H1 (cell line): Measurements from ENCODE around the gene TAF3. TPM values are rescaled to one million over a fixed set of nuclear protein-coding genes. Genes with fewer than 3 reads are reported as not detected.

Experiments used
- CTCF ChIA-PET: fragments of 300-600 bp; sonication (Branson Sonifier 250); formaldehyde crosslinking; loops from one replicate; lab custom pipeline; 2021; ENCODE audit not compliant: partially characterized antibody; lab: Charles Lee
- POLR2A ChIA-PET: fragments of 300-600 bp; sonication (Branson Sonifier 250); formaldehyde crosslinking; loops from one replicate; lab custom pipeline; 2021; ENCODE audit warnings: inconsistent platforms; ENCODE audit not compliant: partially characterized antibody; lab: Charles Lee
- DNase-seq, 2 experiments: peaks; one replicate each; pipeline versions ENCODE4 v3.0.0 to v3.0.0-alpha.2; 2010 to 2022; ENCODE audit warnings: low spot score in 2 of 2, low read depth in 1 of 2, mixed read lengths in 1 of 2
- FAIRE-seq: peaks from 2 replicates; lab custom pipeline; 2011; peaks lifted over from hg19 to GRCh38; lab: Jason Lieb, UNC
- H2AFZ ChIP-seq: 2 replicates; pipeline ENCODE4 v1.8.1; 2012; ENCODE audit warnings: low read length, inconsistent platforms
- H2AK5ac ChIP-seq: 2 replicates; pipeline ENCODE4 v1.6.1; 2013; ENCODE audit warnings: low read depth, low read length
- H2BK120ac ChIP-seq: replicated peaks from 2 replicates; pipeline ENCODE3; 2013; ENCODE audit warnings: low read depth, low read length, inconsistent platforms
- H2BK12ac ChIP-seq: 2 replicates; pipeline ENCODE4 v1.6.1; 2013; ENCODE audit warnings: low read depth, low read length
- H2BK15ac ChIP-seq: 2 replicates; pipeline ENCODE4 v1.6.1; 2013; ENCODE audit warnings: low read length
- H2BK20ac ChIP-seq: 2 replicates; pipeline ENCODE4 v1.6.1; 2013; ENCODE audit warnings: low read length
- H2BK5ac ChIP-seq: 2 replicates; pipeline ENCODE4 v1.6.1; 2013; ENCODE audit warnings: low read depth, low read length
- H3K14ac ChIP-seq: 2 replicates; pipeline ENCODE4 v1.6.1; 2013; ENCODE audit warnings: inconsistent platforms; ENCODE audit not compliant: insufficient read length
- H3K18ac ChIP-seq: 2 replicates; pipeline ENCODE4 v1.6.1; 2013; ENCODE audit warnings: low read length; ENCODE audit errors: extremely low read depth
- H3K23ac ChIP-seq: 2 replicates; pipeline ENCODE4 v1.6.1; 2013; ENCODE audit warnings: inconsistent platforms; ENCODE audit not compliant: insufficient read length
- H3K23me2 ChIP-seq: 2 replicates; pipeline ENCODE4 v1.6.1; 2013; ENCODE audit warnings: low read depth, low read length
- H3K27ac ChIP-seq: 2 replicates; pipeline ENCODE4 v1.6.1; 2011; ENCODE audit warnings: low read depth, low read length, inconsistent platforms
- H3K27me3 ChIP-seq, 4 experiments: replicated peaks in 1 of 4; 1 replicate in 1 of 4; 2 replicates in 3 of 4; pipeline versions ENCODE4 v1.6.1 to v1.8.1; 2011 to 2013; ENCODE audit warnings: low read length in 3 of 4, mild to moderate bottlenecking in 3 of 4, inconsistent platforms in 2 of 4, mixed read lengths in 2 of 4, moderate library complexity in 1 of 4; ENCODE audit not compliant: control insufficient read depth in 3 of 4, insufficient read depth in 3 of 4; ENCODE audit errors: extremely low read depth in 1 of 4
- H3K36me3 ChIP-seq, 4 experiments: 2 replicates each; pipeline versions ENCODE4 v1.6.1 to v1.8.1; 2011 to 2013; ENCODE audit warnings: mild to moderate bottlenecking in 4 of 4, low read length in 3 of 4, moderate library complexity in 2 of 4, control low read depth in 1 of 4, inconsistent platforms in 1 of 4; ENCODE audit not compliant: insufficient read depth in 4 of 4, control insufficient read depth in 2 of 4
- H3K4ac ChIP-seq: replicated peaks from 2 replicates; pipeline ENCODE3; 2013; ENCODE audit warnings: low read length, low read depth, mixed read lengths, inconsistent platforms; ENCODE audit not compliant: insufficient read length
- H3K4me1 ChIP-seq, 4 experiments: replicated peaks in 1 of 4; 1 replicate in 1 of 4; 2 replicates in 3 of 4; pipeline versions ENCODE4 v1.6.1 to v1.8.1; 2011 to 2013; ENCODE audit warnings: low read length in 3 of 4, inconsistent platforms in 2 of 4, mixed read lengths in 1 of 4; ENCODE audit not compliant: insufficient read depth in 4 of 4, control insufficient read depth in 3 of 4
- H3K4me2 ChIP-seq, 2 experiments: 2 replicates each; pipeline versions ENCODE4 v1.6.1 to v1.8.1; 2011 to 2013; ENCODE audit warnings: low read depth in 2 of 2, low read length in 2 of 2, control low read depth in 1 of 2, inconsistent platforms in 1 of 2, mild to moderate bottlenecking in 1 of 2; ENCODE audit not compliant: insufficient read depth in 1 of 2
- H3K4me3 ChIP-seq, 4 experiments: fragments of 200-600, 300-600 bp in 1 of 4; sonication (generic), shearing (Covaris generic), sonication (Bioruptor Twin) in 1 of 4; 2 replicates each; pipeline versions ENCODE4 v1.5.1 to v1.8.1; 2011 to 2016; ENCODE audit warnings: low read length in 4 of 4, low read depth in 3 of 4, control low read depth in 2 of 4, inconsistent platforms in 2 of 4, mild to moderate bottlenecking in 2 of 4, mixed read lengths in 1 of 4, moderate library complexity in 1 of 4; ENCODE audit not compliant: insufficient read depth in 2 of 4; ENCODE audit errors: extremely low read depth in 1 of 4
- H3K56ac ChIP-seq: replicated peaks from 2 replicates; pipeline ENCODE3; 2013; ENCODE audit warnings: low read depth, mild to moderate bottlenecking, mixed read lengths, low read length, inconsistent platforms; ENCODE audit not compliant: insufficient read length
- H3K79me1 ChIP-seq: 2 replicates; pipeline ENCODE4 v1.6.1; 2013; ENCODE audit warnings: low read depth, low read length, control low read depth
- H3K79me2 ChIP-seq, 2 experiments: 2 replicates each; pipeline versions ENCODE4 v1.6.1 to v1.8.1; 2012 to 2013; ENCODE audit warnings: low read length in 2 of 2, mild to moderate bottlenecking in 2 of 2, inconsistent platforms in 1 of 2; ENCODE audit not compliant: insufficient read depth in 2 of 2, control insufficient read depth in 1 of 2
- H3K9ac ChIP-seq, 4 experiments: replicated peaks in 1 of 4; 1 replicate in 1 of 4; 2 replicates in 3 of 4; pipeline versions ENCODE4 v1.6.1 to v1.8.1; 2011 to 2013; ENCODE audit warnings: low read depth in 3 of 4, low read length in 3 of 4, control low read depth in 2 of 4, mild to moderate bottlenecking in 2 of 4, moderate library complexity in 2 of 4, inconsistent platforms in 1 of 4; ENCODE audit errors: extremely low read depth in 1 of 4
- H3K9me3 ChIP-seq, 2 experiments: 2 replicates each; pipeline versions ENCODE4 v1.6.1 to v1.8.1; 2012 to 2013; ENCODE audit warnings: mild to moderate bottlenecking in 2 of 2, moderate library complexity in 2 of 2, control low read depth in 1 of 2, inconsistent platforms in 1 of 2, low read depth in 1 of 2, low read length in 1 of 2, mixed read lengths in 1 of 2; ENCODE audit not compliant: insufficient read depth in 2 of 2
- H4K20me1 ChIP-seq, 2 experiments: replicated peaks in 1 of 2; 2 replicates each; pipeline versions ENCODE3 to v1.8.1; 2011 to 2013; ENCODE audit warnings: inconsistent platforms in 2 of 2, low read length in 2 of 2, mild to moderate bottlenecking in 1 of 2; ENCODE audit not compliant: insufficient read depth in 2 of 2, control insufficient read depth in 1 of 2
- H4K5ac ChIP-seq: 2 replicates; pipeline ENCODE4 v1.6.1; 2013; ENCODE audit warnings: low read length, low read depth, mixed read lengths, inconsistent platforms; ENCODE audit not compliant: insufficient read length
- H4K8ac ChIP-seq: 2 replicates; pipeline ENCODE4 v1.8.0; 2013; ENCODE audit warnings: mild to moderate bottlenecking, moderate library complexity, low read length, inconsistent platforms; ENCODE audit not compliant: insufficient read depth; ENCODE audit errors: extremely low read depth
- H4K91ac ChIP-seq: replicated peaks from 2 replicates; pipeline ENCODE3; 2013; ENCODE audit warnings: low read length, mixed read lengths, inconsistent platforms; ENCODE audit not compliant: insufficient read length
- CHD2 ChIP-seq: IDR thresholded peaks from 2 replicates; pipeline ENCODE4 v1.6.1; 2012; ENCODE audit warnings: low read length, improper control_type of control experiment
- KDM5A ChIP-seq: fragments of 200-600 bp; IDR thresholded peaks from 2 replicates; pipeline ENCODE4 v1.7.1; 2012; ENCODE audit warnings: mild to moderate bottlenecking, low read length, inconsistent platforms, mixed read lengths
- NRF1 ChIP-seq: IDR thresholded peaks from 2 replicates; pipeline ENCODE4 v1.6.1; 2011; ENCODE audit warnings: mild to moderate bottlenecking, low read depth, low read length, improper control_type of control experiment
- POU5F1 ChIP-seq: IDR thresholded peaks from 2 replicates; pipeline ENCODE4 v1.6.1; 2011; ENCODE audit warnings: low read depth, mild to moderate bottlenecking, low read length, moderate library complexity
- SAP30 ChIP-seq: fragments of 300-600 bp; sonication (generic); IDR thresholded peaks from 2 replicates; pipeline ENCODE4 v1.7.1; 2012; ENCODE audit warnings: low read length, moderate library complexity, mild to moderate bottlenecking, inconsistent platforms; ENCODE audit not compliant: insufficient read depth, insufficient replicate concordance
- SIN3A ChIP-seq, 2 experiments: IDR thresholded peaks in 1 of 2; conservative IDR thresholded peaks in 1 of 2; 2 replicates each; pipeline ENCODE4 v1.6.1; 2011 to 2012; ENCODE audit warnings: low read length in 2 of 2, improper control_type of control experiment in 1 of 2, low read depth in 1 of 2, mild to moderate bottlenecking in 1 of 2
- TAF1 ChIP-seq: IDR thresholded peaks from 2 replicates; pipeline ENCODE4 v1.6.1; 2011; ENCODE audit warnings: mild to moderate bottlenecking, low read depth, low read length
- ZNF274 ChIP-seq: IDR thresholded peaks from 2 replicates; pipeline ENCODE4 v1.7.0; 2012; ENCODE audit warnings: low read length, borderline replicate concordance; ENCODE audit errors: extremely low read depth
- WGBS, 2 experiments: shearing (Covaris generic) in 1 of 2; methylation state at CpG; one replicate each; pipeline versions ENCODE4 v1.1.6 to v1.1.7; 2013 to 2015; ENCODE audit warnings: low lambda C conversion rate in 2 of 2, mixed read lengths in 2 of 2, inconsistent platforms in 1 of 2, low coverage in 1 of 2, missing lambda C conversion rate in 1 of 2; ENCODE audit not compliant: insufficient replicate concordance in 2 of 2, insufficient coverage in 1 of 2, insufficient read length in 1 of 2; ENCODE audit errors: extremely low coverage in 1 of 2, missing lambda C conversion rate in 1 of 2; 5-methylcytosine and 5-hydroxymethylcytosine counted together
- polyA plus RNA-seq, 7 experiments: library from polyadenylated mRNA; depleted of rRNA in 3 of 7; stranded (reverse) in 5 of 7; unstranded in 2 of 7; fragments of >200 nt in 5 of 7; fragments of 200-250 nt in 2 of 7; gene quantifications; 1 replicate in 5 of 7; 2 replicates in 1 of 7; 4 replicates in 1 of 7; pipeline versions ENCODE4 v1.2.1 to v1.2.3, GENCODE V29; 2011 to 2013; ENCODE audit warnings: missing spikeins in 2 of 7, mixed read lengths in 2 of 7
- total RNA-seq: library from RNA; stranded (reverse); fragmentation: NEBNext Ultra II Directional; extraction: Animal tissue kit (Norgen Biotek cat#: 25700); gene quantifications from 2 replicates; pipeline ENCODE4 v1.2.1, GENCODE V29; 2021

The TAF3 gene
- total and polyA plus RNA-seq, 2 of the 8 experiments (the other 6 are each of a cell fraction or from before 2014, with no cell fraction given): 1.5 to 11.2 TPM

- Histone ChIP-seq H3K14ac (no peak overlapping the region), H4K91ac (no peak overlapping the region), H4K8ac (no peak overlapping the region), H3K56ac (no peak overlapping the region), H2BK120ac (no peak overlapping the region), H3K4ac (no peak overlapping the region), H3K27me3 (no peaks in the 10 kb centered on the region), H3K23me2 (no peaks in the 10 kb centered on the region), H3K9me3 (no peaks in the 10 kb centered on the region), H2BK12ac (no peak overlapping the region), H3K79me1 (no peaks in the 10 kb centered on the region), H3K4me1 (peaks cover 0 to 5% (median 0%) of the 10 kb centered on the region in 4 experiments; a peak in 2 of 7 replicates), H3K27ac (no peak overlapping the region), H4K20me1 (peaks cover 0 to 3% of the 10 kb centered on the region in 2 experiments), H2BK5ac (no peak overlapping the region), H2AK5ac (no peak overlapping the region), H2AFZ (no peak overlapping the region), H3K36me3 (no peaks in the 10 kb centered on the region), H3K79me2 (no peaks in the 10 kb centered on the region; a peak in 1 of 4 replicates), H4K5ac (no peak overlapping the region), H3K4me2 (no peak overlapping the region), H3K9ac (no peak overlapping the region), H3K23ac (no peak overlapping the region), H2BK15ac (no peak overlapping the region), H3K18ac (no peak overlapping the region), H2BK20ac (no peak overlapping the region), H3K4me3 (no peak overlapping the region)
- no peak for FAIRE-seq
- CTCF ChIA-PET: interaction anchor here (1.1 to 1.4 kb wide), 2 partner anchors 12 to 44 kb away, joined by 3 to 5 read pairs; no protein-coding TSS in a partner anchor
- no peak for TF ChIP-seq ZNF274
- TF ChIP-seq TAF1: no peak
- TF ChIP-seq POU5F1: no peak
- no peak for TF ChIP-seq SAP30
- TF ChIP-seq NRF1: no peak
- TF ChIP-seq CHD2: no peak
- TF ChIP-seq KDM5A: no peak
- no peak for TF ChIP-seq SIN3A (conservative IDR thresholded peaks at IDR 0.05 in 1 of 2, IDR thresholded peaks at IDR 0.05 in 1 of 2; ENCODE audit: low read depth in 1 of 2, low read length in 2 of 2)
- DNase-seq: no peak
- 77% methylated on average over 4 of the region's 4 CpGs; no CpG with 5 or more reads in 1 of the 2 experiments for WGBS, 2 experiments
- POLR2A ChIA-PET: no interaction called here
Observed at GRCh38 chr10:7953447-7953846, 135.1 kb downstream of the TAF3 start.
